GM18505 (cell line): Measurements from ENCODE around the gene SUSD4.
"Not testable (repeated sequence)": the region's sequence is repeated elsewhere in the genome, so short reads cannot be mapped to it uniquely, and the experiment has no call there.

Experiments
- ATAC-seq: cut with Tn5 transposase; IDR thresholded peaks from one replicate; pipeline ENCODE4 v1.9.1; 2021; ENCODE audit not compliant: unreplicated experiment
- POLR2A ChIP-seq: IDR thresholded peaks from 4 replicates; pipeline ENCODE4 v1.6.1; 2011; ENCODE audit warnings: borderline replicate concordance; ENCODE audit not compliant: insufficient read depth, insufficient read length; ENCODE audit errors: extremely low read depth

The SUSD4 gene

GRCh38 chr1:223257856-223258550, 106.0 kb downstream of the SUSD4 start:
- no peak for ATAC-seq
- TF ChIP-seq POLR2A, result no peak

DNA sequence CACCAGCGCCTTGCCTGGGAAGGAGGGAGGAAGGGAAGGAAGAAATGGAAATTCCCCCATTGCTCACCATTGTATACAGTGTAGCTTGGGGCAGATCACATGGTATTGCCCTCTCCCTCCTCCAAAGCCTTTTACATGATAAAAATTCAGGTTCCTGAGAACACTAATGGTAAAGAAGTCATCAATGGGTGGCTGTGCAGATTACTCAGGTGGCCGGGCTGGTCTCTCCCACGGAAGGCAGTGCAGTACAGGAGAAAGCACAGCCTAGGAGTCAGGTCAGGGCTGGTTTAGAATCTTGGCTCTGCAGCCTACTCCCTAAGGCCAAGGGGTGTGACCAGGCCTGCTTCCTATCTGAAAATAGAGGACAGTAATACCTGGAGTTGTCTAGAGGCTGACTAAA, 107.9 kb downstream of the SUSD4 start:
- no peak for ATAC-seq
- no peak for TF ChIP-seq POLR2A

- no peak for TF ChIP-seq POLR2A
Measured at GRCh38 chr1:223253916-223254315, 110.1 kb downstream of the SUSD4 start.

DNA sequence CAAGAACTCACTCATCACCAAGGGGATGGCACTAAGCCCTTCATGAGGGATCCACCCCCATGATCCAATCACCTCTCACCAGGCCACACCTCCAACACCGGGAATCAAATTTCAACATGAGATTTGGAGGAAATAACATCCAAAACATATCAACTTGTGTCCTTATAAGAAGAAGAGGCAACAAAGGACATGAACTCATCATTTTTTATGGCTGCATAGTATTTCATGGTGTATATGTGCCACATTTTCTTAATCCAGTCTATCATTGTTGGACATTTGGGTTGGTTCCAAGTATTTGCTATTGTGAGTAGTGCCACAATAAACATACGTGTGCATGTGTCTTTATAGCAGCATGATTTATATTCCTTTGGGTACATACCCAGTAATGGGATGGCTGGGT, 112.6 kb downstream of the SUSD4 start:
- ATAC-seq, result not testable (repeated sequence)

More at GRCh38 chr1:223253916-223254315, 110.1 kb downstream of the SUSD4 start:
- no peak for ATAC-seq

GRCh38 chr1:223250632-223251015, 113.4 kb downstream of the SUSD4 start:
- no peak for TF ChIP-seq POLR2A
- ATAC-seq, result no peak

- no peak for ATAC-seq
- TF ChIP-seq POLR2A, result no peak
Measured at GRCh38 chr1:223249854-223250631, 113.9 kb downstream of the SUSD4 start.

DNA sequence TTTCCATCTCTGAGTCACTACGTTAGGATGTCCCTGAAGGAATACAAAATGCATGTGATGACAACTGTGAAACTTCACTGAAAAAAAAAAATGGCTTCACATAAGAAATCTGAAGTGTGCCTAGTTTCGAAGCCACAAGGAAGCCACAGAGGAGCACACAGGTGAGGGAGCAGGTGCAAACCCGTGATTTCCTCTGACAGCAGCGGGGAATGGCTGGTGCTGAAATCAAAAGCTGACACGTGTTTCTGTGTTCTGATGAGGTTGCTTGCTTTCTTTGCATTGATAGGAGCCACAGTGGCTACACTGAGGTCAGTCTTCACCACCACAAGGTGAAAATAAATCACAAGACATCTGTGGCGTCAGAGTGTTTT, 115.2 kb downstream of the SUSD4 start:
- ATAC-seq, result no peak
- no peak for TF ChIP-seq POLR2A

- no peak for ATAC-seq
- no peak for TF ChIP-seq POLR2A
Measured at GRCh38 chr1:223248001-223248769, 115.8 kb downstream of the SUSD4 start.

- TF ChIP-seq POLR2A, result no peak
Measured at GRCh38 chr1:223246476-223247112, 117.4 kb downstream of the SUSD4 start.

DNA sequence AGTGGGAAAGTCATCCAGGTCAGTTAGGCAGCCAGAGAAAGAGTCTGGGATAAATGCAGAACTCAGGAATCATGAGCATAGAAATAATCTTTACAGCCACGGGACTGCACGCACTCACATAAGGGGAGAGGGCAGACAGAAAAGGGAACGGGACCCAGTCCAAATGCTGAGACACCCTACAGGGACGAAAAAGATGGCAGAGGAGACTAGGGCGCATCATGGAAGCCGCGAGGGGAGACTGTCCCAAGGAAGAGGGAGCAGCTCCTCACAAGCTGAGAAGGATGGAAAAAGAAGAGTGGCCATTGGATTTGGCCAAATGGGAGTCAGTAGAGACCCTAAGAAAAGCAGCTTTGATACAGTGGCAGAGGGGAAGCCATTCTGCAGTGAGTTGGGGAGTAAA, 118.0 kb downstream of the SUSD4 start:
- TF ChIP-seq POLR2A, result no peak
- no peak for ATAC-seq

More at GRCh38 chr1:223246476-223247112, 117.4 kb downstream of the SUSD4 start:
- no peak for ATAC-seq

GRCh38 chr1:223245411-223245810, 118.6 kb downstream of the SUSD4 start:
- ATAC-seq, result no peak
- TF ChIP-seq POLR2A, result no peak

GRCh38 chr1:223244366-223245103, 119.4 kb downstream of the SUSD4 start:
- ATAC-seq, result peak; percentile 47
- no peak for TF ChIP-seq POLR2A
